Adrenal gland (tissue), 5 donors: ENCODE results near the gene TTC23L.

Experiments
- POLR2A ChIP-seq, 2 donors: fragments of 450-650 bp; IDR thresholded peaks; one replicate each; pipeline ENCODE4 v1.6.1; 2017; ENCODE audit warnings: antibody characterized with exemption in 2 of 2, mild to moderate bottlenecking in 2 of 2, moderate library complexity in 1 of 2
- TF ChIP-seq, protein P1 (sequence below), 6 experiments: fragments of 450-650 bp in 4 of 6; fragments of 200-600 bp in 2 of 6; sonication (generic) in 1 of 6; IDR thresholded peaks; 1 replicate in 5 of 6; 2 replicates in 1 of 6; pipeline versions ENCODE4 v1.5.1 to v1.8.0; 2016 to 2021; ENCODE audit warnings: antibody characterized with exemption in 6 of 6, mild to moderate bottlenecking in 2 of 6, moderate library complexity in 1 of 6
- donor health status: DM: no; HTN: no; CAD: no.

DNA sequence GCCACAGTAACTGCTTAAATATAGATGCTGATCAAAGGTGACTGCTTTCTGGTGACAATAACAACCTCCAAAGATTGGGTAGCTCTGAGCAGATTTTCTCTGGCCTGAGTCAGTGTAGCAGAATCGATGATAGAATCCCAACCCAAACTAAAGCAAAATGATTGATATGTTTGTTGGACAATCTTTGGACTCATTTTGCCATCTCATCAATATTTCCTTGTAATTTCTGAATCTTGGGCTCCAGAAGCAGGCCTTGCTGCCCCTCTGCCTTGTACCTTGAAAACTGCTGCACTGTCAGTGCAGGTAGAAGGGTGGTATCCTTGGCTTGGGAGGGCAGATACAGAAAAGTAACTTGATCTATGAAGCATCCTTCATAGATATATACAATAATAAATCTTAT lies 18.9 kb downstream of the TTC23L start:
- no peak for TF ChIP-seq POLR2A (IDR thresholded peaks at IDR 0.05)
- TF ChIP-seq, protein P1, sequence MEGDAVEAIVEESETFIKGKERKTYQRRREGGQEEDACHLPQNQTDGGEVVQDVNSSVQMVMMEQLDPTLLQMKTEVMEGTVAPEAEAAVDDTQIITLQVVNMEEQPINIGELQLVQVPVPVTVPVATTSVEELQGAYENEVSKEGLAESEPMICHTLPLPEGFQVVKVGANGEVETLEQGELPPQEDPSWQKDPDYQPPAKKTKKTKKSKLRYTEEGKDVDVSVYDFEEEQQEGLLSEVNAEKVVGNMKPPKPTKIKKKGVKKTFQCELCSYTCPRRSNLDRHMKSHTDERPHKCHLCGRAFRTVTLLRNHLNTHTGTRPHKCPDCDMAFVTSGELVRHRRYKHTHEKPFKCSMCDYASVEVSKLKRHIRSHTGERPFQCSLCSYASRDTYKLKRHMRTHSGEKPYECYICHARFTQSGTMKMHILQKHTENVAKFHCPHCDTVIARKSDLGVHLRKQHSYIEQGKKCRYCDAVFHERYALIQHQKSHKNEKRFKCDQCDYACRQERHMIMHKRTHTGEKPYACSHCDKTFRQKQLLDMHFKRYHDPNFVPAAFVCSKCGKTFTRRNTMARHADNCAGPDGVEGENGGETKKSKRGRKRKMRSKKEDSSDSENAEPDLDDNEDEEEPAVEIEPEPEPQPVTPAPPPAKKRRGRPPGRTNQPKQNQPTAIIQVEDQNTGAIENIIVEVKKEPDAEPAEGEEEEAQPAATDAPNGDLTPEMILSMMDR (IDR thresholded peaks at IDR 0.05), result no peak
